H9 (cell line): ENCODE results near the gene GABRB2. TPM values are rescaled to one million over a fixed set of nuclear protein-coding genes. Genes with fewer than 3 reads are reported as not detected.
"Not testable (repeated sequence)": the region's sequence is repeated elsewhere in the genome, so short reads cannot be mapped to it uniquely, and the experiment has no call there.

Experiments used
- DNase-seq: peaks from one replicate; pipeline ENCODE4 v3.0.0-alpha.2; 2017
- H2AFZ ChIP-seq: one replicate; pipeline ENCODE4 v1.6.1; 2013; ENCODE audit warnings: mild to moderate bottlenecking, low read length, control low read depth, moderate library complexity
- H2AK5ac ChIP-seq: 2 replicates; pipeline ENCODE4 v1.6.1; 2013; ENCODE audit warnings: low read length, control low read depth, mixed read lengths; ENCODE audit not compliant: insufficient read length
- H2BK120ac ChIP-seq: one replicate; pipeline ENCODE4 v1.6.1; 2013; ENCODE audit warnings: low read depth, mild to moderate bottlenecking, low read length, control low read depth, inconsistent platforms; ENCODE audit not compliant: poor library complexity, severe bottlenecking
- H2BK12ac ChIP-seq: 2 replicates; pipeline ENCODE4 v1.6.1; 2013; ENCODE audit warnings: low read length, control low read depth, mixed read lengths, low read depth; ENCODE audit not compliant: insufficient read length
- H2BK15ac ChIP-seq: 2 replicates; pipeline ENCODE4 v1.6.1; 2013; ENCODE audit warnings: low read depth, low read length, control low read depth
- H2BK20ac ChIP-seq: one replicate; pipeline ENCODE4 v1.6.1; 2013; ENCODE audit warnings: low read depth, mild to moderate bottlenecking, low read length, control low read depth, inconsistent platforms; ENCODE audit not compliant: poor library complexity, severe bottlenecking
- H2BK5ac ChIP-seq: 2 replicates; pipeline ENCODE4 v1.6.1; 2013; ENCODE audit warnings: low read length, control low read depth, mixed read lengths; ENCODE audit not compliant: insufficient read length
- H3K14ac ChIP-seq: 2 replicates; pipeline ENCODE4 v1.6.1; 2013; ENCODE audit warnings: low read length, control low read depth; ENCODE audit not compliant: insufficient read depth
- H3K18ac ChIP-seq: 2 replicates; pipeline ENCODE4 v1.6.1; 2013; ENCODE audit warnings: low read depth, mild to moderate bottlenecking, mixed read lengths, low read length, control low read depth; ENCODE audit not compliant: insufficient read length
- H3K23ac ChIP-seq: 2 replicates; pipeline ENCODE4 v1.6.1; 2013; ENCODE audit warnings: low read length, control low read depth, mixed read lengths, low read depth; ENCODE audit not compliant: insufficient read length
- H3K23me2 ChIP-seq: 2 replicates; pipeline ENCODE4 v1.6.1; 2013; ENCODE audit warnings: low read depth, mild to moderate bottlenecking, mixed read lengths, low read length, control low read depth; ENCODE audit not compliant: insufficient read length, poor library complexity, severe bottlenecking
- H3K27ac ChIP-seq: 2 replicates; pipeline ENCODE4 v1.5.1; 2013; ENCODE audit warnings: low read length, control low read depth, mixed read lengths, low read depth; ENCODE audit not compliant: insufficient read length
- H3K27me3 ChIP-seq: 2 replicates; pipeline ENCODE4 v1.6.1; 2013; ENCODE audit warnings: low read length, control low read depth, inconsistent platforms; ENCODE audit not compliant: insufficient read depth
- H3K4ac ChIP-seq: 2 replicates; pipeline ENCODE4 v1.6.1; 2013; ENCODE audit warnings: low read depth, mild to moderate bottlenecking, control low read depth, inconsistent platforms, low read length, moderate library complexity
- H3K4me1 ChIP-seq: 2 replicates; pipeline ENCODE4 v1.6.1; 2013; ENCODE audit warnings: low read length, control low read depth, inconsistent platforms; ENCODE audit not compliant: insufficient read depth
- H3K4me2 ChIP-seq: 2 replicates; pipeline ENCODE4 v1.6.1; 2013; ENCODE audit warnings: low read length, control low read depth, mixed read lengths; ENCODE audit not compliant: insufficient read length, insufficient read depth
- H3K56ac ChIP-seq: 2 replicates; pipeline ENCODE4 v1.6.1; 2013; ENCODE audit warnings: low read depth, mild to moderate bottlenecking, mixed read lengths, low read length, control low read depth; ENCODE audit not compliant: insufficient read length
- H3K79me1 ChIP-seq: 2 replicates; pipeline ENCODE4 v1.6.1; 2013; ENCODE audit warnings: low read depth, mild to moderate bottlenecking, moderate library complexity, low read length, control low read depth, inconsistent platforms; ENCODE audit not compliant: insufficient read depth, poor library complexity, severe bottlenecking
- H3K79me2 ChIP-seq: 2 replicates; pipeline ENCODE4 v1.6.1; 2013; ENCODE audit warnings: low read length, control low read depth, inconsistent platforms; ENCODE audit not compliant: insufficient read depth
- H3K9ac ChIP-seq: 2 replicates; pipeline ENCODE4 v1.6.1; 2013; ENCODE audit warnings: low read length, control low read depth, mixed read lengths; ENCODE audit not compliant: insufficient read length; ENCODE audit errors: extremely low read depth
- H3K9me3 ChIP-seq: one replicate; pipeline ENCODE4 v1.6.1; 2013; ENCODE audit warnings: low read depth, low read length, inconsistent platforms; ENCODE audit not compliant: control insufficient read depth
- H3T11ph ChIP-seq: one replicate; pipeline ENCODE4 v1.6.1; 2013; ENCODE audit warnings: mild to moderate bottlenecking, low read length, control low read depth, inconsistent platforms
- H4K20me1 ChIP-seq: one replicate; pipeline ENCODE4 v1.6.1; 2013; ENCODE audit not compliant: control insufficient read depth, insufficient read length, insufficient read depth
- H4K5ac ChIP-seq: 2 replicates; pipeline ENCODE4 v1.6.1; 2013; ENCODE audit warnings: low read depth, mild to moderate bottlenecking, mixed read lengths, low read length, control low read depth; ENCODE audit not compliant: insufficient read length
- H4K8ac ChIP-seq: replicated peaks from 2 replicates; pipeline ENCODE4 v1.6.1; 2013; ENCODE audit warnings: low read length, control low read depth, mixed read lengths, low read depth; ENCODE audit not compliant: insufficient read length
- H4K91ac ChIP-seq: 2 replicates; pipeline ENCODE4 v1.6.1; 2013; ENCODE audit warnings: low read depth, mild to moderate bottlenecking, moderate library complexity, mixed read lengths, low read length, control low read depth; ENCODE audit not compliant: insufficient read length
- H3K27ac Mint-ChIP-seq, 3 experiments: 2 replicates in 2 of 3; 3 replicates in 1 of 3; pipeline ENCODE4 v1.8.0; 2020 to 2021; ENCODE audit warnings: mixed read lengths in 3 of 3, mild to moderate bottlenecking in 1 of 3, moderate library complexity in 1 of 3
- H3K27me3 Mint-ChIP-seq: 2 replicates; pipeline ENCODE4 v1.8.0; 2021; ENCODE audit warnings: low read depth, mild to moderate bottlenecking, moderate library complexity, mixed read lengths
- H3K36me3 Mint-ChIP-seq, 3 experiments: 2 replicates in 2 of 3; 3 replicates in 1 of 3; pipeline ENCODE4 v1.8.0; 2020 to 2021; ENCODE audit warnings: low read depth in 3 of 3, mixed read lengths in 3 of 3; ENCODE audit not compliant: insufficient read depth in 1 of 3
- H3K4me1 Mint-ChIP-seq, 2 experiments: 2 replicates each; pipeline ENCODE4 v1.8.0; 2020; ENCODE audit warnings: mixed read lengths in 2 of 2
- H3K4me3 Mint-ChIP-seq, 2 experiments: 2 replicates in 1 of 2; 3 replicates in 1 of 2; pipeline ENCODE4 v1.8.0; 2020 to 2021; ENCODE audit warnings: mild to moderate bottlenecking in 2 of 2, mixed read lengths in 2 of 2, moderate library complexity in 1 of 2
- H3K9me3 Mint-ChIP-seq, 2 experiments: 2 replicates in 1 of 2; 3 replicates in 1 of 2; pipeline ENCODE4 v1.8.0; 2020; ENCODE audit warnings: mild to moderate bottlenecking in 2 of 2, mixed read lengths in 2 of 2, moderate library complexity in 1 of 2
- CTCF ChIP-seq: fragments of 200-600 bp; sonication (generic); conservative IDR thresholded peaks from 3 replicates; pipeline ENCODE4 v1.8.0; 2021; ENCODE audit warnings: antibody characterized with exemption, mild to moderate bottlenecking
- WGBS: extraction: QIAGEN DNeasy Blood & Tissue Kit; methylation state at CpG from one replicate; pipeline ENCODE4 v1.1.7; 2013; ENCODE audit warnings: missing lambda C conversion rate, low lambda C conversion rate, mixed read lengths; ENCODE audit not compliant: insufficient read length; ENCODE audit errors: extremely low coverage; 5-methylcytosine and 5-hydroxymethylcytosine counted together
- total RNA-seq: library from RNA; stranded (reverse); gene quantifications from 2 replicates; pipeline ENCODE4 v1.2.1, GENCODE V29; 2021

Gene GABRB2
- total RNA-seq, 1 experiment from 2014 or later, result 0.20 TPM

- not testable (repeated sequence) for H3K4me3 Mint-ChIP-seq, H2BK120ac ChIP-seq
Observed at GRCh38 chr5:161245846-161246245, 300.7 kb downstream of the GABRB2 start.

More at GRCh38 chr5:161245846-161246245, 300.7 kb downstream of the GABRB2 start:
- H2BK12ac ChIP-seq, H3K27ac ChIP-seq, H3K4ac ChIP-seq, H3K56ac ChIP-seq, H3K9ac ChIP-seq, H3K27me3 ChIP-seq, H3K4me1 Mint-ChIP-seq, H3K27me3 Mint-ChIP-seq, H3K9me3 ChIP-seq, H2BK5ac ChIP-seq, H3K18ac ChIP-seq, H3K79me2 ChIP-seq, H3K27ac Mint-ChIP-seq, H2BK15ac ChIP-seq, H2AFZ ChIP-seq, H3K23ac ChIP-seq, H4K5ac ChIP-seq, H2BK20ac ChIP-seq, H4K8ac ChIP-seq, H3K14ac ChIP-seq, H3T11ph ChIP-seq, H4K91ac ChIP-seq, H2AK5ac ChIP-seq, H4K20me1 ChIP-seq, H3K79me1 ChIP-seq, H3K4me1 ChIP-seq, H3K4me2 ChIP-seq, H3K23me2 ChIP-seq: not testable (repeated sequence)
- H3K36me3 Mint-ChIP-seq, result peaks cover 22 to 41% (median 38%) of the 10 kb centered on the region in 3 experiments
- peak; percentile 43 for TF ChIP-seq CTCF
- peak; percentile 37 for DNase-seq
- peaks cover 40 to 43% of the 10 kb centered on the region in 2 experiments for H3K9me3 Mint-ChIP-seq
- no CpG with 5 or more reads among the region's 5 CpGs for WGBS

Other genes starting within 250 kb of the GABRB2 start
- not detected in 2 replicates for gene GABRA6, start 139.0 kb upstream of the GABRB2 start, total RNA-seq